Liver (tissue), 3 donors: ENCODE measurements around the gene NMU.

Experiments used
- EGR1 ChIP-seq, 2 donors: IDR thresholded peaks; 2 replicates each; pipeline ENCODE4 v1.6.1; 2016 to 2018; ENCODE audit warnings: antibody characterized with exemption in 2 of 2, low read depth in 2 of 2
- FOXA1 ChIP-seq: IDR thresholded peaks from 2 replicates; pipeline ENCODE4 v1.6.1; 2016; ENCODE audit warnings: antibody characterized with exemption
- GABPA ChIP-seq, 2 donors: IDR thresholded peaks in 1 of 2; conservative IDR thresholded peaks in 1 of 2; 2 replicates each; pipeline ENCODE4 v1.6.1; 2016; ENCODE audit warnings: antibody characterized with exemption in 2 of 2, mild to moderate bottlenecking in 1 of 2, moderate library complexity in 1 of 2
- HNF4G ChIP-seq: IDR thresholded peaks from 2 replicates; pipeline ENCODE4 v1.6.1; 2016; ENCODE audit warnings: antibody characterized with exemption
- MAX ChIP-seq: IDR thresholded peaks from 2 replicates; pipeline ENCODE4 v1.6.1; 2016; ENCODE audit warnings: antibody characterized with exemption
- RAD21 ChIP-seq, 2 donors: IDR thresholded peaks; 2 replicates each; pipeline ENCODE4 v1.6.1; 2016; ENCODE audit warnings: antibody characterized with exemption in 2 of 2, mild to moderate bottlenecking in 2 of 2
- REST ChIP-seq: IDR thresholded peaks from 2 replicates; pipeline ENCODE4 v1.6.1; 2016; ENCODE audit warnings: antibody characterized with exemption, mild to moderate bottlenecking
- TF ChIP-seq, protein P1 (sequence below): fragments of 150-350 bp; IDR thresholded peaks from 2 replicates; pipeline ENCODE4 v1.5.1; 2017; ENCODE audit warnings: improper control_type of control experiment, low read depth, low read length; ENCODE audit not compliant: missing input control
- TF ChIP-seq, protein P2 (sequence below): IDR thresholded peaks from 2 replicates; pipeline ENCODE4 v1.6.1; 2016; ENCODE audit warnings: antibody characterized with exemption
- donor health status: healthy.
- donor health status: healthy.

GRCh38 chr4:55670695-55671094 is 34.6 kb upstream of the NMU start:
- TF ChIP-seq, protein P1, sequence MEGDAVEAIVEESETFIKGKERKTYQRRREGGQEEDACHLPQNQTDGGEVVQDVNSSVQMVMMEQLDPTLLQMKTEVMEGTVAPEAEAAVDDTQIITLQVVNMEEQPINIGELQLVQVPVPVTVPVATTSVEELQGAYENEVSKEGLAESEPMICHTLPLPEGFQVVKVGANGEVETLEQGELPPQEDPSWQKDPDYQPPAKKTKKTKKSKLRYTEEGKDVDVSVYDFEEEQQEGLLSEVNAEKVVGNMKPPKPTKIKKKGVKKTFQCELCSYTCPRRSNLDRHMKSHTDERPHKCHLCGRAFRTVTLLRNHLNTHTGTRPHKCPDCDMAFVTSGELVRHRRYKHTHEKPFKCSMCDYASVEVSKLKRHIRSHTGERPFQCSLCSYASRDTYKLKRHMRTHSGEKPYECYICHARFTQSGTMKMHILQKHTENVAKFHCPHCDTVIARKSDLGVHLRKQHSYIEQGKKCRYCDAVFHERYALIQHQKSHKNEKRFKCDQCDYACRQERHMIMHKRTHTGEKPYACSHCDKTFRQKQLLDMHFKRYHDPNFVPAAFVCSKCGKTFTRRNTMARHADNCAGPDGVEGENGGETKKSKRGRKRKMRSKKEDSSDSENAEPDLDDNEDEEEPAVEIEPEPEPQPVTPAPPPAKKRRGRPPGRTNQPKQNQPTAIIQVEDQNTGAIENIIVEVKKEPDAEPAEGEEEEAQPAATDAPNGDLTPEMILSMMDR = no peak
- TF ChIP-seq HNF4G = no peak
- no peak for TF ChIP-seq REST
- no peak for TF ChIP-seq GABPA (IDR thresholded peaks at IDR 0.05 in 1 of 2, conservative IDR thresholded peaks at IDR 0.05 in 1 of 2)
- TF ChIP-seq RAD21 (IDR thresholded peaks at IDR 0.05) = no peak
- TF ChIP-seq EGR1 (IDR thresholded peaks at IDR 0.05; ENCODE audit: low read depth in 2 of 2) = no peak
- TF ChIP-seq FOXA1 = no peak
- no peak for TF ChIP-seq MAX
- TF ChIP-seq, protein P2, sequence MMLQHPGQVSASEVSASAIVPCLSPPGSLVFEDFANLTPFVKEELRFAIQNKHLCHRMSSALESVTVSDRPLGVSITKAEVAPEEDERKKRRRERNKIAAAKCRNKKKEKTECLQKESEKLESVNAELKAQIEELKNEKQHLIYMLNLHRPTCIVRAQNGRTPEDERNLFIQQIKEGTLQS = no peak
